Osteoblast (primary cell): ENCODE measurements around the gene CARD14. TPM values are rescaled to one million over a fixed set of nuclear protein-coding genes. Genes with fewer than 3 reads are reported as not detected.

Source experiments
- DNase-seq: peaks from one replicate; pipeline ENCODE4 v3.0.0; 2011; ENCODE audit warnings: low spot score, mixed read lengths; ENCODE audit not compliant: insufficient read length; ENCODE audit errors: missing footprints
- H2AFZ ChIP-seq: 2 replicates; pipeline ENCODE4 v1.6.0; 2011; ENCODE audit warnings: mild to moderate bottlenecking, low read length
- H3K27ac ChIP-seq: 2 replicates; pipeline ENCODE4 v1.5.1; 2011; ENCODE audit warnings: mild to moderate bottlenecking, low read depth, low read length, moderate library complexity
- H3K27me3 ChIP-seq: 2 replicates; pipeline ENCODE4 v1.6.0; 2012; ENCODE audit warnings: mild to moderate bottlenecking, control low read depth, inconsistent platforms, low read length, moderate library complexity; ENCODE audit not compliant: insufficient read depth
- H3K36me3 ChIP-seq: 2 replicates; pipeline ENCODE4 v1.5.1; 2011; ENCODE audit warnings: mild to moderate bottlenecking, low read length, control low read depth, moderate library complexity; ENCODE audit not compliant: insufficient read depth
- H3K4me1 ChIP-seq: 2 replicates; pipeline ENCODE4 v1.5.1; 2011; ENCODE audit warnings: mild to moderate bottlenecking, low read length, control low read depth, moderate library complexity; ENCODE audit not compliant: insufficient read depth
- H3K4me2 ChIP-seq: 2 replicates; pipeline ENCODE4 v1.6.0; 2011; ENCODE audit warnings: mild to moderate bottlenecking, low read length; ENCODE audit not compliant: insufficient read depth
- H3K4me3 ChIP-seq: fragments of 200-600 bp; sonication (generic); 3 replicates; pipeline ENCODE4 v1.5.1; 2012; ENCODE audit warnings: mild to moderate bottlenecking, low read length, inconsistent platforms; ENCODE audit not compliant: insufficient read depth
- H3K79me2 ChIP-seq: 2 replicates; pipeline ENCODE4 v1.6.0; 2012; ENCODE audit warnings: mild to moderate bottlenecking, low read length, control low read depth, inconsistent platforms; ENCODE audit not compliant: insufficient read depth
- H3K9me3 ChIP-seq: 2 replicates; pipeline ENCODE4 v1.5.1; 2011; ENCODE audit warnings: low read depth, low read length, control low read depth
- H4K20me1 ChIP-seq: 2 replicates; pipeline ENCODE4 v1.6.0; 2012; ENCODE audit warnings: mild to moderate bottlenecking, low read length, control low read depth; ENCODE audit not compliant: insufficient read depth
- total RNA-seq: library from RNA; depleted of rRNA; stranded (reverse); fragments of >200 nt; gene quantifications from 2 replicates; pipeline ENCODE4 v1.2.3, GENCODE V29; 2012
- TF ChIP-seq, protein P1 (sequence below): IDR thresholded peaks from 2 replicates; pipeline ENCODE4 v1.5.1; 2011; ENCODE audit warnings: mild to moderate bottlenecking, low read depth, low read length, moderate library complexity; ENCODE audit errors: extremely low read depth

CARD14 gene
- not detected in 2 replicates for total RNA-seq

DNA sequence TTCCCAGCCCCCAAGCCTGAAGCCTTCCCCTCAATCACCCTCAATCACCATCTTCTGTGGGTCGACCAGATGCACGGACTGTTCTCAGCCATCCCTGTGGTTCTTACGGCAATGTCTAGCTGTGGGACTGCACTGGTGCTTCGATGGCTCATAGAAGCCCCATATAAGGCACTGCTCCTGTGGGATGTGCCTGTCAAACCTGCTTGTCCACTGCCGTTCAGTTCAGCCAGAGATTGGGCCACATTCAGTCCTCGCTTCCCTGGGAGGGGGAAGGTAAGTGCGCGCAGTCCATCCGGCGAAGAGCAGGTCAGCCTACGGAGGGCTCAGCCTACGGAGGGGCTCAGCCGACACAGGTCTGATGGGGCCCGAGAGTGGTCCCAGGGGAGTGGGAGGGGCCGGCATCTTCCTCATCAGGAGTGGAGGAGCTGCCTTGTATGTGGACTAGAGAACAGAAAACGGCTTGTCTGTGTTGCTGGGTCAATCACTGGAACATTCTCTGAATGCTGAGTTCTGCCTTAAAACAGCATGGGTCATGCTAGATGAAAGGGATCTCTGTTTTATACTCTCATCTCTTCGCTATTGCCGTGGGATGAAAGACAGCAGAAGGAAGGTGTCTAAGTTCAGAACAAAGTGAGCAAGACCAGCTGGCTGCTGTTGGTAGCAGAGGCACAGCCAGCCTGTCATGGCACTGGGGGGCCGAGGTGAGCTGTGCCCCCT lies at the start of gene CARD14:
TSS of gene CARD14 (plus strand) at position 247 of the 717 bp plus-strand sequence. CDS start 11,409 bp downstream, outside the sequence.
- Histone ChIP-seq H3K4me1 (no peaks in the 10 kb centered on the region), H4K20me1 (no peaks in the 10 kb centered on the region), H2AFZ (no peak within 1 kb of the TSS), H3K9me3 (no peaks in the 10 kb centered on the region), H3K27ac (no peak within 1 kb of the TSS), H3K4me2 (no peak within 1 kb of the TSS), H3K79me2 (no peaks in the 10 kb centered on the region), H3K4me3 (no peak within 1 kb of the TSS), H3K36me3 (no peaks in the 10 kb centered on the region), H3K27me3 (peaks cover 4% of the 10 kb centered on the region)
- DNase-seq = peak; percentile 75
- TF ChIP-seq, protein P1, sequence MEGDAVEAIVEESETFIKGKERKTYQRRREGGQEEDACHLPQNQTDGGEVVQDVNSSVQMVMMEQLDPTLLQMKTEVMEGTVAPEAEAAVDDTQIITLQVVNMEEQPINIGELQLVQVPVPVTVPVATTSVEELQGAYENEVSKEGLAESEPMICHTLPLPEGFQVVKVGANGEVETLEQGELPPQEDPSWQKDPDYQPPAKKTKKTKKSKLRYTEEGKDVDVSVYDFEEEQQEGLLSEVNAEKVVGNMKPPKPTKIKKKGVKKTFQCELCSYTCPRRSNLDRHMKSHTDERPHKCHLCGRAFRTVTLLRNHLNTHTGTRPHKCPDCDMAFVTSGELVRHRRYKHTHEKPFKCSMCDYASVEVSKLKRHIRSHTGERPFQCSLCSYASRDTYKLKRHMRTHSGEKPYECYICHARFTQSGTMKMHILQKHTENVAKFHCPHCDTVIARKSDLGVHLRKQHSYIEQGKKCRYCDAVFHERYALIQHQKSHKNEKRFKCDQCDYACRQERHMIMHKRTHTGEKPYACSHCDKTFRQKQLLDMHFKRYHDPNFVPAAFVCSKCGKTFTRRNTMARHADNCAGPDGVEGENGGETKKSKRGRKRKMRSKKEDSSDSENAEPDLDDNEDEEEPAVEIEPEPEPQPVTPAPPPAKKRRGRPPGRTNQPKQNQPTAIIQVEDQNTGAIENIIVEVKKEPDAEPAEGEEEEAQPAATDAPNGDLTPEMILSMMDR = no peak

DNA sequence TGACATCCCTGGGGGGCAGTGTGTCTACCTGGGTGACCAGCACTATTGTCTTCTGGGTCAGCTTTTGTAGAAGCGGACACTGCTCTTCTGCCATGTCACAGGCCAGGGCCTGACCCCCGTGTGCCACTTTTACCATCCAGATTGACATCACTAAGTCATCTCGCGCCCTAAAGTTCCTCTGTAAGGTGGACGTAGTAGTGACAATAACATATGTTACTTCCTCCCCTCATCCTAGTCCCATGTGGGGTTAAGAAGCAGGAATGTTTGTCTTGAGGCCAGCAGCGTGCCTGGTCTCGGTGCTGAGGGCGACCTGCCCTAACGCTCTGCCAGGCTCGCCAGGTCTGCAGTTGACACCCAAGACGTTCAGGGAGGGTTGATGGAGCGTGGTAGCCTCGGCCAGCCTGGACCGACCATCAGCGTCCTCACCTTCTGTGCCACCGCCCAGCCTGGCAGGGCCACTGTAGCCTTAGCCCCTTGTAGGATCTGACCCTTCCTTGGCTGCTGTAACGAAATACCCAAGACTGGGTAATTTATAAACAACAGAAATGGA lies 47.7 kb upstream of the CARD14 start:
- H3K27me3 ChIP-seq = no peaks in the 10 kb centered on the region
- no peak overlapping the region for H3K4me3 ChIP-seq
- TF ChIP-seq, protein P1 = no peak
- H3K27ac ChIP-seq = no peak overlapping the region
- H3K4me1 ChIP-seq = peaks cover 6% of the 10 kb centered on the region
- H4K20me1 ChIP-seq = no peaks in the 10 kb centered on the region
- peak; percentile 58 for DNase-seq
- H2AFZ ChIP-seq = no peak overlapping the region
- H3K9me3 ChIP-seq = no peaks in the 10 kb centered on the region
- H3K79me2 ChIP-seq = no peaks in the 10 kb centered on the region
- no peak overlapping the region for H3K4me2 ChIP-seq
- H3K36me3 ChIP-seq = no peaks in the 10 kb centered on the region

DNA sequence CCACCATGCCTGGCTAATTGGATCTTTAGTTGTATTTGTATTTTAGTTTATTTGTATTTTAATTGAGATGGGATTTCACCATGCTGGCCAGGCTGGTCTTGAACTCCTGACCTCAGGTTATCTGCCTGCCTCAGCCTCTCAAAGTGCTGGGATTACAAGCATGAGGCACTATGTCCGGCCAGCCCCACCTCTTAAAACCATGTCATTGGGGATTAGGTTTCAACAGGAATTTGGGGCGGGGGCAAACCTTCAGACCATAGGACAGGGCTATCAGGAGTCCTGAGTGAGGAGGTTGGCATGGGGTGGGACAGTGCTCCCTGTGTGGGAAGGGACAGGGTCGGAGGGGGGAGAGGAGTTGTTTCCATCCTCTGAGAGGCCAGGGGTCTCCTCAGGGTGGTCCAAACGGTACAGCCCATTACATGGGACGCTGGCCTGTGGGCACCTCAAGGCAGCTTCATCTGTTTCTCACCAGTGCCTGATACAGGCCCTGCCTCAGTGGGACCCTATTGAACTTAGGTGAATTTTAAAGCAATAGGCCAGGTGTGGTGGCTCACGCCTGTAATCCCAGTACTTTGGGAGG lies 46.8 kb upstream of the CARD14 start:
- TF ChIP-seq, protein P1 = no peak
- no peaks in the 10 kb centered on the region for H3K79me2 ChIP-seq
- H3K27ac ChIP-seq = no peak overlapping the region
- peaks cover 4% of the 10 kb centered on the region for H3K27me3 ChIP-seq
- no peak overlapping the region for H3K4me3 ChIP-seq
- H4K20me1 ChIP-seq = no peaks in the 10 kb centered on the region
- H2AFZ ChIP-seq = no peak overlapping the region
- no peak overlapping the region for H3K4me2 ChIP-seq
- peaks cover 6% of the 10 kb centered on the region for H3K4me1 ChIP-seq
- peak; percentile 18 for DNase-seq
- no peaks in the 10 kb centered on the region for H3K9me3 ChIP-seq
- no peaks in the 10 kb centered on the region for H3K36me3 ChIP-seq

DNA sequence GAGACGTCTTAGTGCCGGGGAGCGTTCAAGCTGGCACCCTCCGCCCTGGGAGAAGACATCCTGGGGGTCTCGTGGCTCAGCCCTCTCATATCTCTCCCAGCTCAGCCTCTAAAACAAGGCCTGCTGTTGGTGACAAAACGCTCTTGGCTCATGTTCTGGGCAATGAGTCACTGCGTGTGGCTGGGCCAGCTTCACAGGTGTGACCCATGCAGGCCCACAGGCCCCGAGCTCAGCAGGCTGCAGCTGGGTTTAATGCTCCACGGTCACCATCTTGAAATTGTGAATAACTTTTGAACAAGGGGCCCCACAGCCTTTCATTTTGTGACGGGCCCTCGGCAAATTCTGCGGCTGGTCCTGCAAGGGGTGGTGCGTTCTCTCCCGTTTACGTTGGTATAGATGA lies 46.0 kb upstream of the CARD14 start:
- no peaks in the 10 kb centered on the region for H3K79me2 ChIP-seq
- H3K36me3 ChIP-seq = no peaks in the 10 kb centered on the region
- TF ChIP-seq, protein P1 = no peak
- H3K4me1 ChIP-seq = peaks cover 6% of the 10 kb centered on the region
- peak; percentile 69 for DNase-seq
- no peak overlapping the region for H3K27ac ChIP-seq
- H3K9me3 ChIP-seq = no peaks in the 10 kb centered on the region
- no peaks in the 10 kb centered on the region for H4K20me1 ChIP-seq
- H3K27me3 ChIP-seq = peaks cover 7% of the 10 kb centered on the region
- H2AFZ ChIP-seq = no peak overlapping the region
- H3K4me2 ChIP-seq = no peak overlapping the region
- no peak overlapping the region for H3K4me3 ChIP-seq
